Glutamatergic neuron (in vitro differentiated cells): ENCODE results near the gene SPATA20. TPM values are rescaled to one million over a fixed set of nuclear protein-coding genes. Genes with fewer than 3 reads are reported as not detected.

Experiments used
- DNase-seq: peaks from one replicate; pipeline ENCODE4 v3.0.0; 2022
- H3K27ac Mint-ChIP-seq: one replicate; pipeline ENCODE4 v1.8.0; 2020; ENCODE audit warnings: mild to moderate bottlenecking, mixed read lengths, inconsistent platforms; ENCODE audit not compliant: unreplicated experiment
- H3K27me3 Mint-ChIP-seq: one replicate; pipeline ENCODE4 v1.8.0; 2020; ENCODE audit warnings: mild to moderate bottlenecking, moderate library complexity, mixed read lengths, inconsistent platforms; ENCODE audit not compliant: unreplicated experiment
- H3K36me3 Mint-ChIP-seq: one replicate; pipeline ENCODE4 v1.8.0; 2020; ENCODE audit warnings: mild to moderate bottlenecking, mixed read lengths, inconsistent platforms; ENCODE audit not compliant: unreplicated experiment
- H3K4me1 Mint-ChIP-seq: one replicate; pipeline ENCODE4 v1.8.0; 2020; ENCODE audit warnings: mild to moderate bottlenecking, low read depth, mixed read lengths, inconsistent platforms; ENCODE audit not compliant: unreplicated experiment
- H3K4me3 Mint-ChIP-seq: one replicate; pipeline ENCODE4 v1.8.0; 2020; ENCODE audit warnings: mild to moderate bottlenecking, mixed read lengths, inconsistent platforms; ENCODE audit not compliant: unreplicated experiment
- H3K9me3 Mint-ChIP-seq: one replicate; pipeline ENCODE4 v1.8.0; 2020; ENCODE audit warnings: mild to moderate bottlenecking, moderate library complexity, mixed read lengths, inconsistent platforms; ENCODE audit not compliant: unreplicated experiment
- CTCF ChIP-seq: fragments of 200-600 bp; sonication (generic); IDR thresholded peaks from one replicate; pipeline ENCODE4 v1.5.0; 2021; ENCODE audit not compliant: partially characterized antibody, unreplicated experiment
- total RNA-seq: library from RNA; stranded (reverse); fragmentation: NEBNext Ultra II Directional; extraction: Animal tissue kit (Norgen Biotek cat#: 25700); gene quantifications from one replicate; pipeline ENCODE4 v1.2.1, GENCODE V29; 2021; ENCODE audit not compliant: unreplicated experiment

Gene SPATA20
- total RNA-seq, 1 donor from 2014 or later = 14.0 TPM

DNA sequence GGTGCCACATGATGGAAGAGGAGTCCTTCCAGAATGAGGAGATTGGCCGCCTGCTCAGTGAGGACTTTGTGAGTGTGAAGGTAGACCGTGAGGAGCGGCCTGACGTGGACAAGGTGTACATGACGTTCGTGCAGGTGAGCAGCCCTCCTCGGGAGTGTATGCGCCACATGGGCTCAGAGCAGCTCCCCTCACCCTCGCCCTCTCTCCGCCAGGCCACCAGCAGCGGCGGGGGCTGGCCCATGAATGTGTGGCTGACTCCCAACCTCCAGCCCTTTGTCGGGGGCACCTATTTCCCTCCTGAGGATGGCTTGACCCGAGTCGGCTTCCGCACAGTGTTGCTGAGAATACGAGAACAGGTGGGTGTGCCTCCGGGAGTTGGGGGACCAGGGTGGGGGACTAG, 1.9 kb downstream of the SPATA20 start:
- H3K4me1 Mint-ChIP-seq = peaks cover 3% of the 10 kb centered on the region
- no peak for DNase-seq
- no peak for TF ChIP-seq CTCF
- H3K9me3 Mint-ChIP-seq = peaks cover 4% of the 10 kb centered on the region
- H3K4me3 Mint-ChIP-seq = no peak overlapping the region
- H3K36me3 Mint-ChIP-seq = no peaks in the 10 kb centered on the region
- peaks cover 16% of the 10 kb centered on the region for H3K27me3 Mint-ChIP-seq
- no peak overlapping the region for H3K27ac Mint-ChIP-seq

GRCh38 chr17:50549256-50549941, 2.4 kb downstream of the SPATA20 start:
- Mint-ChIP-seq H3K9me3 (peaks cover 5% of the 10 kb centered on the region), H3K4me3 (no peak overlapping the region), H3K4me1 (peaks cover 5% of the 10 kb centered on the region), H3K27me3 (peaks cover 12% of the 10 kb centered on the region), H3K36me3 (no peaks in the 10 kb centered on the region), H3K27ac (no peak overlapping the region)
- TF ChIP-seq CTCF = no peak
- DNase-seq = no peak

DNA sequence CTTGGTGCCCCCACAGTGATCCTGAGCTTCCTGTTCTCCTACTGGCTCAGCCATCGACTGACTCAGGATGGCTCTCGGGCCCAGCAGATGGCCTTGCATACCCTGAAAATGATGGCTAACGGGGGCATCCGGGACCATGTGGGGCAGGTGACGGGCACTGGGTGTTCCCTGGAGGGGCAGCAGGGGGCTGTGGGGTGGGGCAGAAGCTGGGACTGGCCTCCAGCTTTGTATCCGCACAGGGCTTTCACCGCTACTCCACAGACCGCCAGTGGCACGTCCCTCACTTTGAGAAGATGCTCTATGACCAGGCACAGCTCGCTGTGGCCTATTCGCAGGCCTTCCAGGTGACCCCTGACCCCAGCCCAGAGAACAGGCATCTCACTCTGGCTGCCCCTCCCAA, 3.0 kb downstream of the SPATA20 start:
- DNase-seq = no peak
- H3K36me3 Mint-ChIP-seq = no peaks in the 10 kb centered on the region
- no peak overlapping the region for H3K4me3 Mint-ChIP-seq
- H3K27ac Mint-ChIP-seq = no peak overlapping the region
- peaks cover 10% of the 10 kb centered on the region for H3K27me3 Mint-ChIP-seq
- no peak for TF ChIP-seq CTCF
- peaks cover 9% of the 10 kb centered on the region for H3K9me3 Mint-ChIP-seq
- H3K4me1 Mint-ChIP-seq = peaks cover 11% of the 10 kb centered on the region

- DNase-seq = peak; percentile 88
- H3K27me3 Mint-ChIP-seq = peaks cover 8% of the 10 kb centered on the region
- H3K9me3 Mint-ChIP-seq = peaks cover 9% of the 10 kb centered on the region
- no peaks in the 10 kb centered on the region for H3K36me3 Mint-ChIP-seq
- peaks cover 16% of the 10 kb centered on the region for H3K4me1 Mint-ChIP-seq
- no peak overlapping the region for H3K4me3 Mint-ChIP-seq
- no peak overlapping the region for H3K27ac Mint-ChIP-seq
- peak; percentile 88 for TF ChIP-seq CTCF
Observed at GRCh38 chr17:50550661-50551432, 3.9 kb downstream of the SPATA20 start.

DNA sequence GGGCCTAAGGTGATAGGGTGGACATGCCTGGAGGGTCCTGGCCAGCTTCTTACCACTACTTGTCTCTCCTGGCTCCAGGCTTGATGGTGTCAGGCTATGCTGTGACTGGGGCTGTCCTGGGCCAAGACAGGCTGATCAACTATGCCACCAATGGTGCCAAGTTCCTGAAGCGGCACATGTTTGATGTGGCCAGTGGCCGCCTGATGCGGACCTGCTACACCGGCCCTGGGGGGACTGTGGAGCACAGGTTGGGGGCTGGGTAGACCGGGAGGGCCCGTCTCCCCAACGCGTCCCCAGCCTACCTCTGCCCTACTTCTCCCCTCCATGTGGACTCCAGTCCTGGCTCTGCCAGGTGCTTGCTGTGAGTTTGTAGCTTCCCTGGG, 4.5 kb downstream of the SPATA20 start:
- Mint-ChIP-seq H3K4me3 (no peak overlapping the region), H3K9me3 (peaks cover 9% of the 10 kb centered on the region), H3K36me3 (no peaks in the 10 kb centered on the region), H3K4me1 (peaks cover 17% of the 10 kb centered on the region), H3K27ac (no peak overlapping the region), H3K27me3 (peaks cover 6% of the 10 kb centered on the region)
- no peak for TF ChIP-seq CTCF
- no peak for DNase-seq
